Glutamatergic neuron (in vitro differentiated cells): ENCODE measurements around the gene HEXD. TPM values are rescaled to one million over a fixed set of nuclear protein-coding genes. Genes with fewer than 3 reads are reported as not detected.
A peak's percentile ranks its signal among the peaks of the same experiment; 100 is the strongest.

Source experiments
- DNase-seq: peaks from one replicate; pipeline ENCODE4 v3.0.0; 2022
- H3K27ac Mint-ChIP-seq: one replicate; pipeline ENCODE4 v1.8.0; 2020; ENCODE audit warnings: mild to moderate bottlenecking, mixed read lengths, inconsistent platforms; ENCODE audit not compliant: unreplicated experiment
- H3K27me3 Mint-ChIP-seq: one replicate; pipeline ENCODE4 v1.8.0; 2020; ENCODE audit warnings: mild to moderate bottlenecking, moderate library complexity, mixed read lengths, inconsistent platforms; ENCODE audit not compliant: unreplicated experiment
- H3K36me3 Mint-ChIP-seq: one replicate; pipeline ENCODE4 v1.8.0; 2020; ENCODE audit warnings: mild to moderate bottlenecking, mixed read lengths, inconsistent platforms; ENCODE audit not compliant: unreplicated experiment
- H3K4me1 Mint-ChIP-seq: one replicate; pipeline ENCODE4 v1.8.0; 2020; ENCODE audit warnings: mild to moderate bottlenecking, low read depth, mixed read lengths, inconsistent platforms; ENCODE audit not compliant: unreplicated experiment
- H3K4me3 Mint-ChIP-seq: one replicate; pipeline ENCODE4 v1.8.0; 2020; ENCODE audit warnings: mild to moderate bottlenecking, mixed read lengths, inconsistent platforms; ENCODE audit not compliant: unreplicated experiment
- H3K9me3 Mint-ChIP-seq: one replicate; pipeline ENCODE4 v1.8.0; 2020; ENCODE audit warnings: mild to moderate bottlenecking, moderate library complexity, mixed read lengths, inconsistent platforms; ENCODE audit not compliant: unreplicated experiment
- CTCF ChIP-seq: fragments of 200-600 bp; sonication (generic); IDR thresholded peaks from one replicate; pipeline ENCODE4 v1.5.0; 2021; ENCODE audit not compliant: partially characterized antibody, unreplicated experiment
- total RNA-seq: library from RNA; stranded (reverse); fragmentation: NEBNext Ultra II Directional; extraction: Animal tissue kit (Norgen Biotek cat#: 25700); gene quantifications from one replicate; pipeline ENCODE4 v1.2.1, GENCODE V29; 2021; ENCODE audit not compliant: unreplicated experiment

Gene HEXD
- total RNA-seq, 1 donor from 2014 or later, result 58.7 TPM

GRCh38 chr17:82390860-82391435 lies 27.2 kb upstream of the HEXD start:
- DNase-seq, result no peak
- Mint-ChIP-seq H3K4me1 (peaks cover 9% of the 10 kb centered on the region), H3K27ac (no peak overlapping the region), H3K4me3 (no peak overlapping the region), H3K27me3 (peaks cover 5% of the 10 kb centered on the region), H3K9me3 (peaks cover 3% of the 10 kb centered on the region), H3K36me3 (no peaks in the 10 kb centered on the region)
- TF ChIP-seq CTCF, result no peak

GRCh38 chr17:82391496-82392066 lies 26.6 kb upstream of the HEXD start:
- H3K36me3 Mint-ChIP-seq, result peaks cover 4% of the 10 kb centered on the region
- TF ChIP-seq CTCF, result no peak
- H3K9me3 Mint-ChIP-seq, result peaks cover 6% of the 10 kb centered on the region
- no peak overlapping the region for H3K4me3 Mint-ChIP-seq
- H3K27me3 Mint-ChIP-seq, result peaks cover 5% of the 10 kb centered on the region
- peaks cover 9% of the 10 kb centered on the region for H3K4me1 Mint-ChIP-seq
- no peak overlapping the region for H3K27ac Mint-ChIP-seq
- no peak for DNase-seq

- H3K4me1 Mint-ChIP-seq, result peaks cover 10% of the 10 kb centered on the region
- DNase-seq, result no peak
- H3K4me3 Mint-ChIP-seq, result peak overlapping the region; percentile 6
- peaks cover 4% of the 10 kb centered on the region for H3K36me3 Mint-ChIP-seq
- H3K9me3 Mint-ChIP-seq, result peaks cover 6% of the 10 kb centered on the region
- no peak for TF ChIP-seq CTCF
- H3K27me3 Mint-ChIP-seq, result peaks cover 5% of the 10 kb centered on the region
- no peak overlapping the region for H3K27ac Mint-ChIP-seq
Observed at GRCh38 chr17:82392209-82392920, 25.8 kb upstream of the HEXD start.

- peaks cover 3% of the 10 kb centered on the region for H3K27me3 Mint-ChIP-seq
- no peak overlapping the region for H3K27ac Mint-ChIP-seq
- peaks cover 4% of the 10 kb centered on the region for H3K36me3 Mint-ChIP-seq
- H3K9me3 Mint-ChIP-seq, result peaks cover 6% of the 10 kb centered on the region
- no peak for DNase-seq
- no peak overlapping the region for H3K4me3 Mint-ChIP-seq
- TF ChIP-seq CTCF, result no peak
- peaks cover 10% of the 10 kb centered on the region for H3K4me1 Mint-ChIP-seq
Observed at GRCh38 chr17:82392941-82393340, 25.2 kb upstream of the HEXD start.

- TF ChIP-seq CTCF, result no peak
- peaks cover 4% of the 10 kb centered on the region for H3K36me3 Mint-ChIP-seq
- H3K27me3 Mint-ChIP-seq, result peaks cover 5% of the 10 kb centered on the region
- no peak for DNase-seq
- peaks cover 5% of the 10 kb centered on the region for H3K9me3 Mint-ChIP-seq
- H3K4me3 Mint-ChIP-seq, result no peak overlapping the region
- no peak overlapping the region for H3K27ac Mint-ChIP-seq
- H3K4me1 Mint-ChIP-seq, result peaks cover 14% of the 10 kb centered on the region
Observed at GRCh38 chr17:82394278-82394677, 23.9 kb upstream of the HEXD start.
